Stimulated activated CD8-positive, alpha-beta memory T cell treated with anti-CD3 and anti-CD28 coated beads, Interleukin-12 subunit alpha, Interleukin-12 subunit beta, amount 100 ng/mL, for 1 hour (primary cell): ENCODE data around the gene BAIAP2.

Experiments used
- DNase-seq: peaks from one replicate; pipeline ENCODE4 v3.0.0-alpha.2; 2020; ENCODE audit warnings: low read depth

BAIAP2 gene

DNA sequence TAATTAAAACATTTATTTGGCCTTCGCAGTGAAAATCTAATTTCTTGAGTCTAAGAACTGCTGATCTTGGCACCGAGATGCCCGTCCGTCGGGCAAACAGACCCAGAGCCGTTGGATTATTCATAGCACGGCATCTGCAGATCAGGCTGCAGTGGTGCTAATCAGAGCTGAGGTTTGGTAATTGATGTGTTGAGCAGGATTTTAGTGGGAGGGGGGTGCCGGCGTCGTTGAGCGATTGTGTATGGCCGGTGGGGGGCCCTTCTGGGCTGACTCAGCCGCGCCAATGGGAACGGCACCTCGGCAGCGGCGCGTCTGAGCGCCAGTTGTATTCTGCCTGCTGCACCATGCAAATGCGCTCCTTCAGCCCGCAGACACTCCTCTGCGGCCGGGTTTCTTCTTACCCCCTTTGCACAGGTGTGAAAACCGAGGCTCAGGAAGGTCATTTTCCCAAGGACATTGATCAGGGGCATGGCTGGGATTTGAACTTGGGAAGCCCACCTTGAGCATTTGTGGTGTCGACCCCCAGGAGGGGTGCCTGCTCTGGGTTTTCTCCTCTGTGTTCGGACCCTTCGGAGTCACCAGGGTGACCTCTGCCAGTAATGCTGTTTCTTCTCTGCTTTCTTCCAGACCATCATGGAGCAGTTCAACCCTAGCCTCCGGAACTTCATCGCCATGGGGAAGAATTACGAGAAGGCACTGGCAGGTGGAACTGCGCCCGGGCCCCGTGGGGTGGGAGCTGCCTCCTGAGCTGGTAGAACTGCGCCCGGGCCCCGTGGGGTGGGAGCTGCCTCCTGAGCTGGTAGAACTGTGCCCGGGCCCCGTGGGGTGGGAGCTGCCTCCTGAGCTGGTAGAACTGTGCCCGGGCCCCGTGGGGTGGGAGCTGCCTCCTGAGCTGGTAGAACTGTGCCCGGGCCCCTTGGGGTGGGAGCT, 18.4 kb downstream of the BAIAP2 start:
- DNase-seq = no peak

DNA sequence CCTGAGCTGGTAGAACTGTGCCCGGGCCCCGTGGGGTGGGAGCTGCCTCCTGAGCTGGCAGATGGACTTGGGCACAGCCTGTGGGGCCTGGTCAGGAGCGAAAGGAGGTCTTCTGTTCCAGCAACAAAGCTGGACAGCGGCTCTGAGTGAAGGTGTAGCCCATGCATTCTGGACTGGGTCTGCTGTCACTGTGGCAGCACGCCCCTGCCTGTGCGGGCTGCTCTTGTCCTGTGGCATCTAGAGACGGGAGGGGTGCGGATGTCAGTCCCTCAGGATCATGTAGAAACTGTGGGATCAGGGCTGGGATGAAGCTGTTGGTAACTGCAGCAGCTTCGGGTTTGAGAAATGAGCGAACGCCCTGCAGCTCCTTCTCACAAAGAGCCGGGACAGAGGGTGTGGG, 19.4 kb downstream of the BAIAP2 start:
- no peak for DNase-seq

- DNase-seq = no peak
These were observed 20.0 kb downstream of the BAIAP2 start for GRCh38 chr17:81054881-81055370.

- no peak for DNase-seq
These were observed 21.4 kb downstream of the BAIAP2 start for GRCh38 chr17:81056312-81056711.

DNA sequence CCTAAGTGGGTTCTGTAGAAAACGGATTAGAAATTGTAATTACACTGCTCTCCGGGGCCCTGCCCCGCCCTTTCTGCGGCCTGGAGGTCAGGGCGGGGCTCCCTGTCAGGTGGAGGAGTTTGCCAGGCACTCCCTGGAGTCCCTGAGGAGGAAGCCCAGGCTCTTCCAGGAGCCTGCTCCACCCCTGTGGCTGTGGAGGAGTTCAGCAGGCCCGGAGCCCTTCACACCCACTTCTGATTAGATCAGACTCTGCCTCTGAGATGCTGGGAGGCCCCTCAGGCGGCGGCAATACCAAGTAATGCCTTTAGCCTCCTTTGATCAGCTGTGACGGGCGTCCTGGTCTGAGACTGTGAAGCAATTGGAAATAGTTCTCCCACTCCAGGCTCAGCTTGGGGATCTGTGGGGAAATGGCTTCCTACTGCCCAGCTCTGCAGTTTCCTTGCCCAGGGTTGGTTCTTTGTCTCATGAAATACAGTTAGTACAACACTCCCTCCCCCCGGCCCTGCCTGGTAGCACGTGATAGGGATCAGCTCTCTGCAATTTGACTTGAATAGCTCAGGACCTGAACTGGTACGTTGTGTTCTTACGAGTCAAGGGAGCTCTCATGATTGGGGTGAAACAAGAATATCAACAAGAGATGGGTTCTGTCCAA, 22.3 kb downstream of the BAIAP2 start:
- no peak for DNase-seq

DNA sequence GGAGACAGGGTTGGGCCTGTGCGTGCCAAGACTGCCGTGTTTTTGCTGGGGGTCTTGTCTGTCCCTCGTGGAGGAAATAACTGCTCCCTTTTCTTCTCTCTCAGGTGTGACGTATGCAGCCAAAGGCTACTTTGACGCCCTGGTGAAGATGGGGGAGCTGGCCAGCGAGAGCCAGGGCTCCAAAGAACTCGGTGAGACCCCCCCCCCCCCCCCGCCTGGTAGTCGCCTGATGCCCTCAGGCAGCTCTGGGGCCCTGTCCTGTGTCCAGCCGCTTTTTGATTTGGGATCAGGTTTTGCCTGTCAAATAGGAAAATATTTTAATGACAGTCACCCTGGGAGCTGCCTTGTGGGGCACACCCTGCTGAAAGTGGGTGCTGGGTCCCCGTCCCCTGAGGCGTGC, 22.8 kb downstream of the BAIAP2 start:
- no peak for DNase-seq

DNA sequence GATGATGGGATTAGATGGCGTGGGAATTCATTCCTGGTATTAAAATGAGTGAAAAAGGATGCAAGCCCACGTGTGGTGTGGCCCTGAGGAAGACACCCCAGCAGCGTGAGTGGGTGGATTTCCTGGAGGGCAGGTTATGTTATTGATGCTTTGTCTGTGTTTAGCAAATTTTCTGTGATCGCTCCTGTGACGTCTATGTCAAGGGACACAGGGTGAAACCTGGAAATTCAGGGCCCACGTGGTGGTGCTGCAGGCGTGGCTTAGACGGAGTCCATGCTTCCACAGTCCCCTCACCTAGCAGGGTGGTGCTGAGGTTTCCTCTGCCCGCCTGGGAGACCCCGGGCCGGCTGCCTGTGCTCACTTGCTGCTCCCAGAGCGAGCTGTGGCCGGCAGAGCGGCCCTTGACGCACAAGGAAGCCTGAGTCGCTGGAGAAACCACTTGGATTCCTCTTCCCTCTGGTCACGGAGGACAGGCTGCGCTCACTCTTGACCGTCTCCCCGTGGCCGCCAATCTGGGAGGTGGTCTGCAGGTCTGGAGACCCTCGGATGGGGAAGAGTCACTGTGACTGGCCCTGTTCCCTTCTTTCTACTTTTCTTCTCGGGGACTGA, 23.4 kb downstream of the BAIAP2 start:
- no peak for DNase-seq

DNA sequence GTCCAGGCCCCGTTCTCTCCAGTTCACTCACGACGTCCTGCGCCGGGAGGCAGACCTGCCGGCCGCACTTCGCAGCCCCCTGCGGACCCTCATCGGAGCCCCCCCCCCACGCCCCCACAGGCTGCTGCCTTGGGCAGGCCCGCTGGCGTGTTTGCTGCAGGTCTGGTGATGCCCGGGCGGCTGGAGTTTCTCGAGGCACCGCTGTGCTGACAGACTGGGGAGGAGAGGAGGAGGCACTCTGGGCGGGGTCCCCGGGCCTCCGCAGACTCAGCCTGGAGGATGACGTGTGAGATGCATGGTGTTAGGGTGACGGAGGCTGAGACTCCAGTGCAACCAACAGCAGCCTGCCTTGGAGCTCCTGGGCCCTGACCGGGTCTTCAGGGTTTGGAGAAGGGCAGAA, 24.1 kb downstream of the BAIAP2 start:
- no peak for DNase-seq

DNA sequence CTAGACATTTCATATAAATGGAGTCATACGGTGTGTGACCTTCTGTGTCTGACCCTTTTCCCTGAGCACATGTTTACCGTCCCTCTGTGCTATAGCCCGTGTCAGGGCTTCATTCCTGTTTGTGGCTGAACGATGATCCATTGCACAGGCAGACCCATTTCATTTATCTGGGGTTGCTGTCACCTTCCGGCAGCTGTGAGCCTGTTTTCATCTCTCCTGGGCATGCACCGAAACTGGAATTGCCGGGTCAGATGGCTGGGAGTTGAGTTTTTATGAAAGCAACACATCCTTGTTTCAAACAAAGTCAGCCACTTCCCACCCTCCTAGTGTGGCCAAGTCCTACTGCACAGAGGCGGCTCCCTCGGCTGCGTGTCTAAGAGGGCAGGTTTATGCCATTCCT, 25.5 kb downstream of the BAIAP2 start:
- DNase-seq = no peak

GRCh38 chr17:81061027-81061735, 26.2 kb downstream of the BAIAP2 start:
- no peak for DNase-seq

GRCh38 chr17:81062014-81062780, 27.2 kb downstream of the BAIAP2 start:
- no peak for DNase-seq

DNA sequence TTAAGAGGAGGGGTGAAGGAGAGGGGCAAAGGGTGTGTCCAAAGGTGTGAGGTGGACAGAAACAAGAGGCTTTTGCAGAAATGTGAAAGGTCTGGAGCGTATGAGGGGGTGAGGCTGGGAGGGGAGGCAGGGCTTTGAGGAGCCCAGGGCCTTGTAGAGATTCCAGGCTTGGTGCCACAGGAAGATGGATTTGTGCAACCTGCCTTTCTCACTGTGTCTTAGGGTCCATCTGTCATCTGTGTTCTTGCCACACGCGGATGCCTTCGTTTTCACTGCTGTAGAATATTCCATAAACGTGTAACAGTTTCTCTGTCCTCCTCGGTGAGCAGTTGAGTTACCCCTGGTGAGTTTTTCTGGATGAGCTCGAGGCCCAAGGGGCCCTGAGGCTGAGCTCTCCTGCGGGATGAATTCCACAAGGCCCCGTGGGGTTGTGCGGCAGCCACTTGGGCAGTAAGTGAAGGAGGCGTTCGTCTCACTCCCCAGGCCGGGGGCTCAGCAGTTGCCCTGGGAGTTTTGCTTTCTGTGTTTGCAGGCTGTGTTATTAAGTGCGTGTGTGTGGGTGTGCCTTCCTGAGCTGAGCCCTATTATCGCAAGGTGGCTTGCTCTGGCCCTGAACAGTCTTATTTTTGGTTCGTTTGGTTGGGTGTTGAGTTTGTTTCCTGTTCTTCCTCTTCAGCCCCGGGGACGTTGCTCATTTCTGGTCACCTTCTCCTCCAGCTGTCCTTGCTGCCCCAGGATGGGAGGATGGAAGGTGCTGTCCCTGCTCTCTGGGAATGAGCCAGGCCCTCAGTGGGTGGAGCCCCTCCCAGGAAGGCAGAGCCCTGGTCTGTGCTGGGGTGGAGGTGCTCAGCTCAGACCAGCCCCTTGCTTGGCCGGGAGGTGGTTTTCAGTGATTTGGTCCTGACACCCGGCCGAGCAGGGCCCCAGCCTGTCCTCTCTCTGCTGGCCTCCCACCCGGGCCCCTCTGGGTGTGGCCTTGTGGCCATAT, 28.4 kb downstream of the BAIAP2 start:
- no peak for DNase-seq

GRCh38 chr17:81064678-81065475, 29.9 kb downstream of the BAIAP2 start:
- DNase-seq = no peak

GRCh38 chr17:81065500-81065899, 30.5 kb downstream of the BAIAP2 start:
- DNase-seq = no peak

DNA sequence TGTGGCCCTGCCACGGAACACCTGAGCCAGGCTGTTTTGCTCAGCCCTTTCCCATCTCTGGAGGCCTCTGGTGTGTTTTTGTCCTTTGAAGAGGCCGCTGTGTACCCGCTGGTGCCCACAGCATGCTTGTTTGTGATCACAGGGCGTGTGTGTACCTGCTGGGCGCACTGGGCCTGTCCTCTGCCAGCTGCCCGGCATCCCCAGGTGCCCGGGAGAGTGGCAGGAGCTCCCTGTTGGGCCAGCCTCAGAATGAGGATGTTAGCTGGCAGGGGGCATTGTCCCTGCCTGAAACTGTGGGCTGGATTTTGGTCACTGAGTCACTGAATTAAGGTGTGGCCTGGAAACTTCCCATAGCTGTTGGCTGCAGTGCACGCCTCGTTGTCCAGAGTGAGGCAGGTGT, 31.1 kb downstream of the BAIAP2 start:
- DNase-seq = no peak

GRCh38 chr17:81066771-81067315, 31.9 kb downstream of the BAIAP2 start:
- no peak for DNase-seq

GRCh38 chr17:81067391-81067811, 32.5 kb downstream of the BAIAP2 start:
- no peak for DNase-seq

DNA sequence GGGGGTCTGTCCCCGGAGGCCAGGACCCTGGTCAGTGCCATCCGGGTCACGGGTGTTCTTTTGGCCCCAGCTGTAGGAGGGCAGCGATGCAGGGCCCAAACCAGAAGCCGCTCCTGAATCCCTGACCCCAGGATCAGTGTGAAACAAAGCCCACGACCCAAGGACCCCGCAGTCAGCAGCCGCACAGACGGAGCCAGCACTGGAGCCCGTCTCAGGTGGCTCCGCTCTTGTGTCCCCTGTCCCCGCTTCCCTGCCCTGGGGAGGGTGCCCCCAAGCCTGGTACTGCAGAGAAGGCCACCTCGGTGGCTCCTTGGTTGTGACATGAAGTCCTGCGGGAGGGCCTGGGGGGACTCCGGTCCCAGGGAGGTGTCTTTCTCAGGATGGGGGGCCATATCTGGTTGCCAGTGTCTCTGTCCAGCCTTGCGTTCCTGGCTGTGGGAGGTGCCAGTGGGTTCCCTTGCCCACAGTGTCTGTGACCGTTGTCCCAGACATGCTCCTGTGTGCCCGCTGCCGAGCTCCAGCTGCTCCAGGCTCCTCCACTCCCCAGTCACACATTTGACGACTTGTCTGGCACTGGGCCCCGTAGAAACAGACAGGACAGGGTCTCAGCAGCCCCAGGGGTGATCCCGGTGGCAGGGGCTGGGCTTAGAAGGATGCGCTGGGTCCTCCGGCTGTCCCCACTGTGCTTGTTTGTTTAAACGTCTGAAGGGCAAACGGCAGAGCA, 33.6 kb downstream of the BAIAP2 start:
- no peak for DNase-seq
